HCT116 (cell line): ENCODE data around the gene HUWE1. TPM values are rescaled to one million over a fixed set of nuclear protein-coding genes. Genes with fewer than 3 reads are reported as not detected.

Experiments
- ATAC-seq: fragments of 200-7000 bp; cut with Tn5 transposase; 2 replicates; pipeline ENCODE4 v1.9.1; 2020; ENCODE audit warnings: mild to moderate bottlenecking, moderate library complexity
- BruUV-seq: library from RNA; stranded (reverse); fragments of 400-500 nt; replicated peaks from 2 replicates; lab custom pipeline; 2021; lab: Mats Ljungman, UMichigan
- CTCF ChIA-PET: fragments of 300-600 bp; sonication (Branson Sonifier 250); formaldehyde crosslinking; loops from one replicate; lab custom pipeline; 2021; ENCODE audit warnings: antibody characterized with exemption; lab: Charles Lee
- POLR2A ChIA-PET: fragments of 300-600, 350-600 bp; sonication (Branson Sonifier 250); formaldehyde crosslinking; loops from one replicate; lab custom pipeline; 2021; ENCODE audit warnings: antibody characterized with exemption; lab: Charles Lee
- RAD21 ChIA-PET, 2 experiments: fragments of 300-600 bp; sonication (Branson Sonifier 250); formaldehyde crosslinking; loops; one replicate each; lab custom pipeline; 2023; ENCODE audit warnings: low total read pairs in 2 of 2; ENCODE audit not compliant: uncharacterized antibody in 2 of 2, unreplicated experiment in 2 of 2, low non-redundant PET in 1 of 2; lab: Charles Lee
- DNase-seq: peaks from one replicate; pipeline ENCODE4 v3.0.0-alpha.2; 2010; ENCODE audit warnings: low read depth, low spot score
- H2AFZ ChIP-seq: fragments of 200-600 bp; shearing (Covaris generic), sonication (generic); 2 replicates; pipeline ENCODE4 v1.6.1; 2017; ENCODE audit warnings: low read depth, mixed run types, mixed read lengths, antibody characterized with exemption, low read length; ENCODE audit not compliant: poor library complexity, severe bottlenecking
- H3K27ac ChIP-seq: 2 replicates; pipeline ENCODE4 v1.5.1; 2012; ENCODE audit warnings: low read depth, low read length
- H3K27me3 ChIP-seq: fragments of 200-600 bp; sonication (generic); 2 replicates; pipeline ENCODE4 v1.6.1; 2016; ENCODE audit warnings: mixed run types, low read length, mixed read lengths; ENCODE audit not compliant: insufficient read depth
- H3K36me3 ChIP-seq, 2 experiments: fragments of 200-500 bp in 1 of 2; fragments of 200-600 bp in 1 of 2; sonication (Bioruptor generic) in 1 of 2; sonication (generic) in 1 of 2; 2 replicates each; pipeline versions ENCODE4 v1.5.1 to v1.6.1; 2014 to 2016; ENCODE audit warnings: low read length in 2 of 2, inconsistent platforms in 1 of 2, mixed read lengths in 1 of 2, mixed run types in 1 of 2; ENCODE audit not compliant: insufficient read depth in 2 of 2, control insufficient read depth in 1 of 2
- H3K4me1 ChIP-seq, 2 experiments: fragments of 200-600 bp in 1 of 2; sonication (generic) in 1 of 2; 2 replicates each; pipeline versions ENCODE4 v1.5.1 to v1.6.1; 2012 to 2017; ENCODE audit warnings: low read length in 2 of 2, inconsistent platforms in 1 of 2, mild to moderate bottlenecking in 1 of 2, mixed read lengths in 1 of 2, mixed run types in 1 of 2, moderate library complexity in 1 of 2; ENCODE audit not compliant: insufficient read depth in 2 of 2, control insufficient read depth in 1 of 2
- H3K4me2 ChIP-seq: fragments of 200-600 bp; sonication (generic); 2 replicates; pipeline ENCODE4 v1.6.1; 2017; ENCODE audit warnings: mixed run types, low read length, mixed read lengths
- H3K4me3 ChIP-seq, 2 experiments: fragments of 200-600 bp in 1 of 2; sonication (generic) in 1 of 2; replicated peaks in 1 of 2; 2 replicates each; pipeline ENCODE4 v1.5.1; 2011 to 2016; ENCODE audit warnings: low read length in 2 of 2, control low read depth in 1 of 2, low read depth in 1 of 2, mild to moderate bottlenecking in 1 of 2, mixed read lengths in 1 of 2, mixed run types in 1 of 2
- H3K79me2 ChIP-seq: fragments of 200-600 bp; sonication (generic); 2 replicates; pipeline ENCODE4 v1.6.1; 2017; ENCODE audit warnings: mild to moderate bottlenecking, mixed run types, low read length, moderate library complexity, mixed read lengths; ENCODE audit not compliant: insufficient read depth
- H3K9ac ChIP-seq: fragments of 200-600 bp; sonication (generic); 2 replicates; pipeline ENCODE4 v1.6.1; 2016; ENCODE audit warnings: low read length, mixed read lengths
- H3K9me2 ChIP-seq: fragments of 200-600 bp; sonication (generic), shearing (Covaris generic); 2 replicates; pipeline ENCODE4 v1.6.1; 2017; ENCODE audit warnings: mixed run types, mild to moderate bottlenecking, moderate library complexity; ENCODE audit not compliant: insufficient read depth
- H3K9me3 ChIP-seq, 2 experiments: fragments of 200-500 bp in 1 of 2; fragments of 200-600 bp in 1 of 2; sonication (Bioruptor generic) in 1 of 2; sonication (generic) in 1 of 2; 2 replicates each; pipeline ENCODE4 v1.6.1; 2014 to 2017; ENCODE audit warnings: low read length in 2 of 2, mixed read lengths in 2 of 2, inconsistent platforms in 1 of 2, low read depth in 1 of 2, mild to moderate bottlenecking in 1 of 2, mixed run types in 1 of 2, moderate library complexity in 1 of 2; ENCODE audit not compliant: control insufficient read depth in 1 of 2, insufficient read depth in 1 of 2
- H4K20me1 ChIP-seq: fragments of 200-600 bp; sonication (generic), shearing (Covaris generic); 2 replicates; pipeline ENCODE4 v1.6.1; 2017; ENCODE audit warnings: mixed run types, mild to moderate bottlenecking, moderate library complexity; ENCODE audit not compliant: insufficient read depth
- CEBPB ChIP-seq: IDR thresholded peaks from 2 replicates; pipeline ENCODE4 v1.6.1; 2012; ENCODE audit warnings: low read depth
- POLR2AphosphoS5 ChIP-seq: IDR thresholded peaks from 2 replicates; pipeline ENCODE4 v1.6.1; 2011; ENCODE audit warnings: mild to moderate bottlenecking, low read depth, low read length, moderate library complexity
- SIN3A ChIP-seq: IDR thresholded peaks from 2 replicates; pipeline ENCODE4 v1.6.1; 2012; ENCODE audit warnings: low read depth
- SRF ChIP-seq: IDR thresholded peaks from 2 replicates; pipeline ENCODE4 v1.6.1; 2012; ENCODE audit warnings: low read depth
- ZFX ChIP-seq: fragments of 450-650 bp; IDR thresholded peaks from 2 replicates; pipeline ENCODE4 v1.6.1; 2017
- intact Hi-C: fragments of 100-400 bp; cut with micrococcal nuclease; formaldehyde crosslinking; loops from 2 replicates; pipeline ENCODE4 v1.10.0; 2022
- total RNA-seq: library from RNA; stranded (reverse); gene quantifications from one replicate; pipeline ENCODE4 v1.2.1, GENCODE V29; 2021; ENCODE audit not compliant: unreplicated experiment
- TF ChIP-seq, protein P1 (sequence below): IDR thresholded peaks from 2 replicates; pipeline ENCODE4 v1.6.1; 2011; ENCODE audit warnings: mild to moderate bottlenecking, low read length, moderate library complexity; ENCODE audit not compliant: insufficient replicate concordance; ENCODE audit errors: extremely low read depth
- TF ChIP-seq, protein P2 (sequence below): IDR thresholded peaks from 2 replicates; pipeline ENCODE4 v1.6.1; 2012
- TF ChIP-seq, protein P3 (sequence below): IDR thresholded peaks from 2 replicates; pipeline ENCODE4 v1.6.1; 2012

The HUWE1 gene
- total RNA-seq, 1 experiment from 2014 or later: 197 TPM

DNA sequence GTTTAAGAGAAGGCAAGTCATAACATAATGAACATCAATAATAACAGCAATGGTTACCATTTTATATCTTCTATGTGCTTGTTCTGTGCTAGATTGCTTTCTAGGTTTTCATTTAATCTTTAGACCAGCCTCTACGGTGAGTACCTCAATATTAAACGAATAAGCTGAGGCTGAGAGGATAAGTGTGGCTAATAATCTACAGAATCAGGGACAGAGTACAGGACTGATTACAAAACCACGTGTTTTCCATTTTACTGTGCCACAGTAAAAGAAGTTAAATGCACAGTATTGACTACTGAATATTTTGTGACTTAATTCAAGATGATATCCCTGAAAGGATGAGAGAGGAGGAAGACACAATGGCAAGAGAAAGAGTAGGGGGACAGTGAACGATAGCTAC lies 56.3 kb downstream of the HUWE1 start:
- no peaks in the 10 kb centered on the region for H3K9me2 ChIP-seq
- H3K27me3 ChIP-seq: no peaks in the 10 kb centered on the region
- no peaks in the 10 kb centered on the region for H4K20me1 ChIP-seq
- H3K27ac ChIP-seq: no peak overlapping the region
- no peak overlapping the region for H3K9ac ChIP-seq
- DNase-seq: no peak
- H2AFZ ChIP-seq: no peak overlapping the region
- H3K4me3 ChIP-seq: no peak overlapping the region
- intact Hi-C loops: no loop called here
- H3K79me2 ChIP-seq: peaks cover 42% of the 10 kb centered on the region
- no peaks in the 10 kb centered on the region for H3K9me3 ChIP-seq
- CTCF ChIA-PET: no interaction called here
- no peak for ATAC-seq
- no TSS peak for BruUV-seq
- H3K4me2 ChIP-seq: no peak overlapping the region
- H3K4me1 ChIP-seq: no peaks in the 10 kb centered on the region
- TF ChIP-seq SIN3A (no peak), SRF (no peak)
- TF ChIP-seq, protein P1, sequence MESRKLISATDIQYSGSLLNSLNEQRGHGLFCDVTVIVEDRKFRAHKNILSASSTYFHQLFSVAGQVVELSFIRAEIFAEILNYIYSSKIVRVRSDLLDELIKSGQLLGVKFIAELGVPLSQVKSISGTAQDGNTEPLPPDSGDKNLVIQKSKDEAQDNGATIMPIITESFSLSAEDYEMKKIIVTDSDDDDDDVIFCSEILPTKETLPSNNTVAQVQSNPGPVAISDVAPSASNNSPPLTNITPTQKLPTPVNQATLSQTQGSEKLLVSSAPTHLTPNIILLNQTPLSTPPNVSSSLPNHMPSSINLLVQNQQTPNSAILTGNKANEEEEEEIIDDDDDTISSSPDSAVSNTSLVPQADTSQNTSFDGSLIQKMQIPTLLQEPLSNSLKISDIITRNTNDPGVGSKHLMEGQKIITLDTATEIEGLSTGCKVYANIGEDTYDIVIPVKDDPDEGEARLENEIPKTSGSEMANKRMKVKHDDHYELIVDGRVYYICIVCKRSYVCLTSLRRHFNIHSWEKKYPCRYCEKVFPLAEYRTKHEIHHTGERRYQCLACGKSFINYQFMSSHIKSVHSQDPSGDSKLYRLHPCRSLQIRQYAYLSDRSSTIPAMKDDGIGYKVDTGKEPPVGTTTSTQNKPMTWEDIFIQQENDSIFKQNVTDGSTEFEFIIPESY: no peak
- TF ChIP-seq, all 23 proteins: peak for 0
- RAD21 ChIA-PET: no interaction called here
- POLR2A ChIA-PET: no interaction called here
- peaks cover 32 to 36% of the 10 kb centered on the region in 2 experiments for H3K36me3 ChIP-seq

DNA sequence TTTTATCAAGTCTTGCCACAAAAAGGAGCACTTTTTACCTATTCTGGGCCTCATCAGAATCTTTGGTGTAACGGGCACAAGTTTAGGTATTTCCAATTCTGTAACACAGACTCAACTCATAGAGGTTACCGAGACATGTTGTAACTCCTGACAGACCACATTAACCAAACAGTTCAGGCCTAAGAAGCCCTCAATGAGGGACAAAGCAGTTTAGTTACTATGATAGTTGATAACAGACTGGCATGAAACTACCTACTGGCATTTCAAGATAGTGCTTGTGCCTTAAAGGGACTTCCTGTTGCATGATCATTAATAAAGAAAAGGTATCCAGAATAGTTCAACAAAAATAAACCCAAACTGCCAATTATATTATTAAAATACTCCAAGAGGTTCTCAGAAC lies 64.1 kb downstream of the HUWE1 start:
- Histone ChIP-seq H3K4me3 (no peak overlapping the region), H3K9ac (no peak overlapping the region), H4K20me1 (no peaks in the 10 kb centered on the region), H3K36me3 (peaks cover 24 to 35% of the 10 kb centered on the region in 2 experiments; a peak in 3 of 4 replicates), H3K9me3 (no peaks in the 10 kb centered on the region), H2AFZ (no peak overlapping the region), H3K27ac (no peak overlapping the region), H3K4me1 (no peaks in the 10 kb centered on the region), H3K4me2 (no peak overlapping the region), H3K79me2 (peaks cover 53% of the 10 kb centered on the region), H3K27me3 (no peaks in the 10 kb centered on the region), H3K9me2 (no peaks in the 10 kb centered on the region)
- intact Hi-C loops: no loop called here
- TF ChIP-seq CEBPB: no peak
- TF ChIP-seq SRF: no peak
- TF ChIP-seq, protein P2, sequence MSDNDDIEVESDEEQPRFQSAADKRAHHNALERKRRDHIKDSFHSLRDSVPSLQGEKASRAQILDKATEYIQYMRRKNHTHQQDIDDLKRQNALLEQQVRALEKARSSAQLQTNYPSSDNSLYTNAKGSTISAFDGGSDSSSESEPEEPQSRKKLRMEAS: no peak
- TF ChIP-seq, protein P3, sequence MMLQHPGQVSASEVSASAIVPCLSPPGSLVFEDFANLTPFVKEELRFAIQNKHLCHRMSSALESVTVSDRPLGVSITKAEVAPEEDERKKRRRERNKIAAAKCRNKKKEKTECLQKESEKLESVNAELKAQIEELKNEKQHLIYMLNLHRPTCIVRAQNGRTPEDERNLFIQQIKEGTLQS: no peak
- no peak for TF ChIP-seq POLR2AphosphoS5
- no peak for TF ChIP-seq ZFX
- no peak for TF ChIP-seq SIN3A
- no TSS peak for BruUV-seq
- ChIA-PET POLR2A (no interaction called here), CTCF (no interaction called here), RAD21 (no interaction called here)
- ATAC-seq: no peak
- no peak for DNase-seq
